Effector CD4-positive, alpha-beta T cell (primary cell): ENCODE measurements around the gene ADGRL1.
A peak's percentile ranks its signal among the peaks of the same experiment; 100 is the strongest.
"Not testable (repeated sequence)": the region's sequence is repeated elsewhere in the genome, so short reads cannot be mapped to it uniquely, and the experiment has no call there.

ENCODE experiments used
- DNase-seq: peaks from one replicate; pipeline ENCODE4 v3.0.0-alpha.2; 2020
- total RNA-seq: gene quantifications from one replicate; lab custom pipeline; 2026; lab: John Stamatoyannopoulos, UW

The ADGRL1 gene
- total RNA-seq, result 33.0 reads per million, percentile 58 among the genes with 10 or more reads in this experiment

- DNase-seq, result not testable (repeated sequence)
Observed at GRCh38 chr19:14205452-14206287, at the start of gene ADGRL1. Gene ADGRL1, minus strand, starts transcription at chr19:14206169. Its CDS starts 22,567 bp downstream, at chr19:14183602.

GRCh38 chr19:14255316-14255715, 49.3 kb upstream of the ADGRL1 start:
- DNase-seq, result not testable (repeated sequence)

GRCh38 chr19:14253822-14254599, 48.0 kb upstream of the ADGRL1 start:
- not testable (repeated sequence) for DNase-seq

- not testable (repeated sequence) for DNase-seq
Observed at GRCh38 chr19:14252136-14252535, 46.2 kb upstream of the ADGRL1 start.

GRCh38 chr19:14250870-14251269, 44.9 kb upstream of the ADGRL1 start:
- DNase-seq, result no peak

GRCh38 chr19:14250315-14250714, 44.3 kb upstream of the ADGRL1 start:
- DNase-seq, result not testable (repeated sequence)

GRCh38 chr19:14249891-14250290, 43.9 kb upstream of the ADGRL1 start:
- not testable (repeated sequence) for DNase-seq

- DNase-seq, result peak; percentile 2
Observed at GRCh38 chr19:14249012-14249754, 43.2 kb upstream of the ADGRL1 start.

GRCh38 chr19:14248578-14249011, 42.6 kb upstream of the ADGRL1 start:
- no peak for DNase-seq

GRCh38 chr19:14247548-14248471, 41.8 kb upstream of the ADGRL1 start:
- DNase-seq, result not testable (repeated sequence)

GRCh38 chr19:14247205-14247547, 41.2 kb upstream of the ADGRL1 start:
- not testable (repeated sequence) for DNase-seq

GRCh38 chr19:14244393-14244792, 38.4 kb upstream of the ADGRL1 start:
- not testable (repeated sequence) for DNase-seq

- not testable (repeated sequence) for DNase-seq
Observed at GRCh38 chr19:14243718-14244117, 37.7 kb upstream of the ADGRL1 start.

GRCh38 chr19:14237014-14237941, 31.3 kb upstream of the ADGRL1 start:
- DNase-seq, result no peak

GRCh38 chr19:14232945-14233344, 27.0 kb upstream of the ADGRL1 start:
- DNase-seq, result not testable (repeated sequence)

GRCh38 chr19:14228446-14229071, 22.6 kb upstream of the ADGRL1 start:
- not testable (repeated sequence) for DNase-seq

- not testable (repeated sequence) for DNase-seq
Observed at GRCh38 chr19:14226498-14226897, 20.5 kb upstream of the ADGRL1 start.

- no peak for DNase-seq
Observed at GRCh38 chr19:14222886-14223285, 16.9 kb upstream of the ADGRL1 start.

GRCh38 chr19:14221345-14221744, 15.4 kb upstream of the ADGRL1 start:
- DNase-seq, result peak; percentile 65
